Hepatocyte (in vitro differentiated cells): ENCODE results near the gene PHLDA3. TPM values are rescaled to one million over a fixed set of nuclear protein-coding genes. Genes with fewer than 3 reads are reported as not detected.

Source experiments
- DNase-seq: peaks from one replicate; pipeline ENCODE4 v3.0.0-alpha.2; 2016; ENCODE audit warnings: low spot score
- H2AFZ ChIP-seq: fragments of 200-600 bp; sonication (generic); 2 replicates; pipeline ENCODE4 v1.6.0; 2016; ENCODE audit warnings: antibody characterized with exemption, mild to moderate bottlenecking
- H3K27ac ChIP-seq: fragments of 200-600 bp; sonication (generic); 2 replicates; pipeline ENCODE4 v1.5.1; 2016; ENCODE audit warnings: mild to moderate bottlenecking
- H3K27me3 ChIP-seq: fragments of 200-600 bp; sonication (generic); 2 replicates; pipeline ENCODE4 v1.6.1; 2016
- H3K36me3 ChIP-seq: fragments of 200-600 bp; sonication (generic); replicated peaks from 2 replicates; pipeline ENCODE4 v1.5.1; 2016; ENCODE audit warnings: low read depth; ENCODE audit not compliant: insufficient read depth
- H3K4me1 ChIP-seq: fragments of 200-600 bp; sonication (generic); 2 replicates; pipeline ENCODE4 v1.5.1; 2016; ENCODE audit warnings: mild to moderate bottlenecking, moderate library complexity; ENCODE audit not compliant: insufficient read depth
- H3K4me2 ChIP-seq: fragments of 200-600 bp; sonication (generic); 2 replicates; pipeline ENCODE4 v1.6.0; 2016
- H3K4me3 ChIP-seq: fragments of 200-600 bp; sonication (generic); 2 replicates; pipeline ENCODE4 v1.5.1; 2016; ENCODE audit warnings: mild to moderate bottlenecking
- H3K79me2 ChIP-seq: fragments of 200-600 bp; sonication (generic); 2 replicates; pipeline ENCODE4 v1.6.0; 2017; ENCODE audit warnings: mild to moderate bottlenecking
- H3K9me2 ChIP-seq: fragments of 200-600 bp; sonication (generic); replicated peaks from 2 replicates; pipeline ENCODE4 v1.6.0; 2017; ENCODE audit warnings: mild to moderate bottlenecking; ENCODE audit not compliant: insufficient read depth
- H3K9me3 ChIP-seq: fragments of 200-600 bp; sonication (generic); 2 replicates; pipeline ENCODE4 v1.5.1; 2016; ENCODE audit warnings: low read depth, mild to moderate bottlenecking
- H4K20me1 ChIP-seq: fragments of 200-600 bp; sonication (generic); 2 replicates; pipeline ENCODE4 v1.6.0; 2016; ENCODE audit warnings: mild to moderate bottlenecking; ENCODE audit not compliant: insufficient read depth, poor library complexity, severe bottlenecking
- EZH2 ChIP-seq: fragments of 200-600 bp; sonication (generic); IDR thresholded peaks from 2 replicates; pipeline ENCODE4 v1.6.1; 2016; ENCODE audit warnings: antibody characterized with exemption, mild to moderate bottlenecking, borderline replicate concordance
- EZH2phosphoT487 ChIP-seq: fragments of 200-600 bp; sonication (generic); IDR thresholded peaks from one replicate; pipeline ENCODE4 v1.6.1; 2018; ENCODE audit warnings: antibody characterized with exemption, mild to moderate bottlenecking, low read depth, moderate library complexity; ENCODE audit not compliant: unreplicated experiment, severe bottlenecking
- WGBS: methylation state at CpG from one replicate; pipeline ENCODE4 v1.1.6; 2016; ENCODE audit warnings: low lambda C conversion rate; ENCODE audit errors: missing lambda C conversion rate; 5-methylcytosine and 5-hydroxymethylcytosine counted together
- polyA plus RNA-seq: library from polyadenylated mRNA; unstranded; fragments of >200 nt; fragmentation: Nextera tagmentation; extraction: Ambion mirVana; gene quantifications from 2 replicates; pipeline ENCODE4 v1.2.1, GENCODE V29; 2016
- total RNA-seq: library from RNA; depleted of rRNA; stranded (reverse); fragments of >200 nt; gene quantifications from 2 replicates; pipeline ENCODE4 v1.2.3, GENCODE V29; 2014
- TF ChIP-seq, protein P1 (sequence below): fragments of 200-600 bp; sonication (generic); IDR thresholded peaks from 2 replicates; pipeline ENCODE4 v1.5.1; 2016; ENCODE audit warnings: antibody characterized with exemption, mild to moderate bottlenecking; ENCODE audit not compliant: poor library complexity

PHLDA3 gene
- 24.4 and 30.2 TPM in 2 replicates for total RNA-seq
- polyA plus RNA-seq: 62.9 and 64.6 TPM in 2 replicates

DNA sequence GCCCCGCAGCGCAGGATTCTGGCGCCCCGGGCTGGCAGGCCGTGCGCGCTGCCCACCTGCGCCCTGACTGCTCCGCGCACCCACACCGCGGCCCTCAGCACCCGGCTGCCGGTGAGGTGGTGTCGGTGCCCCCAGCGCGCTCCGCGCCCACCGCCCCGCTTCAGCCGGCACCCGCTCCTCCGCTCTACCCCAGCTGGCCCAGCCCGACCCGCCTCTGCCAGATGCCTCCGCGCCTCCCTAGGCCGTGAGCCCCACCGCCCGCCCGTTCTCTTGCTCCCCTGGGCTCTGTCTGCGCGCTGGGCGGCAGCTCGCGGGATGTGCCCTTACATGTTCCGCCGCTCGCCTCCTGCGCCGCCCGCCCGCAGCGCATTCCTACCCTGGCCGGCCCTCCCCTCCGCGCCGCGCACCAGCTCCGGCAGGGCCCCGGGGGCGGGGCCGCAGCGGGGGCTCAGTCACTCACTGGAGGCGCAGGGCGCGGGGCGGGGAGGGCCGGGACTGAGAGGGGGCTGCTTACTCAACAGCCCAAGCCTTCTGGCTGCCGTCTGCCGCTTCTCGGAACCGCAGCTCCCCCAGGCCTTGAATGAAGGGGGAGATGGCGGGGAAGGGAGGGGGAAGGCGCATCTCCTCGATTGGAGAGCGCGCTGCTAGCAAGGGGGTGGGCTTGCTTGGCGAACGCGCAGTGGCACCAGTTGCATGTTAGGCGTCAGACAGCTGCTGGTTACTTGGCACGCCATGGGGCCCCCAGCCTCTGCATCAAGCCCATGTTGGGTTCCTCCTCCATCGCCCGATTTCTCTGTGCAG, at the start of gene PHLDA3:
Gene PHLDA3, minus strand, starts transcription at position 345 of the 801 bp plus-strand sequence. CDS start 402 bp downstream, outside the sequence.
- peaks cover 9% of the 10 kb centered on the region for H4K20me1 ChIP-seq
- peak within 1 kb of the TSS; percentile 95 for H3K27ac ChIP-seq
- no peaks in the 10 kb centered on the region for H3K27me3 ChIP-seq
- DNase-seq: peak; percentile 94
- no peaks in the 10 kb centered on the region for H3K9me2 ChIP-seq
- no peaks in the 10 kb centered on the region for H3K9me3 ChIP-seq
- peak within 1 kb of the TSS; percentile 64 for H2AFZ ChIP-seq
- H3K4me3 ChIP-seq: peak within 1 kb of the TSS; percentile 90
- no peak for TF ChIP-seq EZH2
- TF ChIP-seq, protein P1, sequence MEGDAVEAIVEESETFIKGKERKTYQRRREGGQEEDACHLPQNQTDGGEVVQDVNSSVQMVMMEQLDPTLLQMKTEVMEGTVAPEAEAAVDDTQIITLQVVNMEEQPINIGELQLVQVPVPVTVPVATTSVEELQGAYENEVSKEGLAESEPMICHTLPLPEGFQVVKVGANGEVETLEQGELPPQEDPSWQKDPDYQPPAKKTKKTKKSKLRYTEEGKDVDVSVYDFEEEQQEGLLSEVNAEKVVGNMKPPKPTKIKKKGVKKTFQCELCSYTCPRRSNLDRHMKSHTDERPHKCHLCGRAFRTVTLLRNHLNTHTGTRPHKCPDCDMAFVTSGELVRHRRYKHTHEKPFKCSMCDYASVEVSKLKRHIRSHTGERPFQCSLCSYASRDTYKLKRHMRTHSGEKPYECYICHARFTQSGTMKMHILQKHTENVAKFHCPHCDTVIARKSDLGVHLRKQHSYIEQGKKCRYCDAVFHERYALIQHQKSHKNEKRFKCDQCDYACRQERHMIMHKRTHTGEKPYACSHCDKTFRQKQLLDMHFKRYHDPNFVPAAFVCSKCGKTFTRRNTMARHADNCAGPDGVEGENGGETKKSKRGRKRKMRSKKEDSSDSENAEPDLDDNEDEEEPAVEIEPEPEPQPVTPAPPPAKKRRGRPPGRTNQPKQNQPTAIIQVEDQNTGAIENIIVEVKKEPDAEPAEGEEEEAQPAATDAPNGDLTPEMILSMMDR: peak; percentile 6
- under 1% methylated on average over 42 of the region's 76 CpGs for WGBS
- H3K36me3 ChIP-seq: no peaks in the 10 kb centered on the region
- H3K79me2 ChIP-seq: peaks cover 30% of the 10 kb centered on the region
- H3K4me2 ChIP-seq: peak within 1 kb of the TSS; percentile 85
- H3K4me1 ChIP-seq: peaks cover 29% of the 10 kb centered on the region

GRCh38 chr1:201518071-201518470, 49.1 kb upstream of the PHLDA3 start:
- no peak overlapping the region for H2AFZ ChIP-seq
- no peaks in the 10 kb centered on the region for H3K36me3 ChIP-seq
- H4K20me1 ChIP-seq: no peaks in the 10 kb centered on the region
- H3K4me2 ChIP-seq: no peak overlapping the region
- no peaks in the 10 kb centered on the region for H3K9me2 ChIP-seq
- no peak overlapping the region for H3K4me3 ChIP-seq
- 98% methylated on average over 5 of the region's 5 CpGs for WGBS
- H3K4me1 ChIP-seq: peaks cover 18% of the 10 kb centered on the region
- H3K79me2 ChIP-seq: no peaks in the 10 kb centered on the region
- peak overlapping the region; percentile 63 for H3K27ac ChIP-seq
- no peaks in the 10 kb centered on the region for H3K27me3 ChIP-seq
- no peaks in the 10 kb centered on the region for H3K9me3 ChIP-seq
- TF ChIP-seq EZH2phosphoT487 (no peak), EZH2 (no peak)
- TF ChIP-seq, protein P1: no peak
- no peak for DNase-seq

DNA sequence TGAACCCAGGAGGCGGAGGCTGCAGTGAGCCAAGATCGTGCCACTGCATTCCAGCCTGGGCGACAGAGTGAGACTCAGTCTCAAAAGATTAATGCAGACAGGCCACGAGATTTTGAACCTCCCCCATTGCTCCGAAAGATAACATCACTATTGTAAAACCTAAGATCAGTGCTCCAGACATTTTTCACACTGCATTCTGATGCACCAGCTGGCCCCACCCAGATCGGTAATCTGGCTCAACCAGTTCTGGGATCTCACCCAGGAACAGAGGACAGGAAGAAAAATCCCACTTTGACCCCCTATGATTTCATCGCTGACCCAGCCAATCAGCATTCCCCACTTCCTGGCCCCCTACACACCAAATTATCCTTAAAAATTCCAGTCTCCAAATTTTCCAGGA, 48.6 kb upstream of the PHLDA3 start:
- no peaks in the 10 kb centered on the region for H3K9me3 ChIP-seq
- no peaks in the 10 kb centered on the region for H3K27me3 ChIP-seq
- H3K4me3 ChIP-seq: no peak overlapping the region
- H3K27ac ChIP-seq: peak overlapping the region; percentile 63
- no peaks in the 10 kb centered on the region for H3K36me3 ChIP-seq
- no peak overlapping the region for H3K4me2 ChIP-seq
- peaks cover 18% of the 10 kb centered on the region for H3K4me1 ChIP-seq
- no peaks in the 10 kb centered on the region for H4K20me1 ChIP-seq
- no peak overlapping the region for H2AFZ ChIP-seq
- no peaks in the 10 kb centered on the region for H3K79me2 ChIP-seq
- 56% methylated on average over 7 of the region's 7 CpGs for WGBS
- DNase-seq: no peak
- no peaks in the 10 kb centered on the region for H3K9me2 ChIP-seq
- TF ChIP-seq, protein P1: no peak
- TF ChIP-seq EZH2phosphoT487 (no peak), EZH2 (no peak)
